WI38 (cell line): Measurements from ENCODE around the gene MOSPD2.

Experiments
- H3K4me3 ChIP-seq: 2 replicates; pipeline ENCODE4 v1.5.1; 2011; ENCODE audit warnings: low read depth, mild to moderate bottlenecking, control low read depth, low read length
- CTCF ChIP-seq: IDR thresholded peaks from 2 replicates; pipeline ENCODE4 v1.5.1; 2012; ENCODE audit warnings: low read depth, mild to moderate bottlenecking, control low read depth, low read length

MOSPD2 gene

GRCh38 chrX:14922437-14922836 lies 49.2 kb downstream of the MOSPD2 start:
- no peak overlapping the region for H3K4me3 ChIP-seq
- no peak for TF ChIP-seq CTCF

GRCh38 chrX:14923761-14924160 lies 50.5 kb downstream of the MOSPD2 start:
- TF ChIP-seq CTCF = no peak
- H3K4me3 ChIP-seq = no peak overlapping the region

GRCh38 chrX:14926471-14926870 lies 53.2 kb downstream of the MOSPD2 start:
- TF ChIP-seq CTCF = no peak

GRCh38 chrX:14927401-14927800 lies 54.2 kb downstream of the MOSPD2 start:
- no peak overlapping the region for H3K4me3 ChIP-seq
- TF ChIP-seq CTCF = no peak

More at GRCh38 chrX:14926471-14926870, 53.2 kb downstream of the MOSPD2 start:
- H3K4me3 ChIP-seq = no peak overlapping the region

- no peak overlapping the region for H3K4me3 ChIP-seq
- TF ChIP-seq CTCF = no peak
These were observed 57.4 kb downstream of the MOSPD2 start for GRCh38 chrX:14930663-14931062.

GRCh38 chrX:14932136-14932535 lies 58.9 kb downstream of the MOSPD2 start:
- no peak for TF ChIP-seq CTCF
- H3K4me3 ChIP-seq = no peak overlapping the region

GRCh38 chrX:14934423-14934822 lies 61.2 kb downstream of the MOSPD2 start:
- TF ChIP-seq CTCF = no peak
- no peak overlapping the region for H3K4me3 ChIP-seq
